SU-DHL-6 (cell line): ENCODE results near the gene ZNF385D.

ENCODE experiments used
- EZH2phosphoT487 ChIP-seq: fragments of 200-600 bp; sonication (generic), shearing (Covaris generic); conservative IDR thresholded peaks from 2 replicates; pipeline ENCODE4 v1.6.1; 2018; ENCODE audit warnings: mild to moderate bottlenecking, antibody characterized with exemption, low read length, moderate library complexity, mixed read lengths
- TF ChIP-seq, protein P1 (sequence below): fragments of 200-600 bp; sonication (generic); IDR thresholded peaks from one replicate; pipeline ENCODE4 v1.5.1; 2017; ENCODE audit warnings: antibody characterized with exemption, mild to moderate bottlenecking, low read length, moderate library complexity; ENCODE audit not compliant: insufficient read depth, poor library complexity, severe bottlenecking

DNA sequence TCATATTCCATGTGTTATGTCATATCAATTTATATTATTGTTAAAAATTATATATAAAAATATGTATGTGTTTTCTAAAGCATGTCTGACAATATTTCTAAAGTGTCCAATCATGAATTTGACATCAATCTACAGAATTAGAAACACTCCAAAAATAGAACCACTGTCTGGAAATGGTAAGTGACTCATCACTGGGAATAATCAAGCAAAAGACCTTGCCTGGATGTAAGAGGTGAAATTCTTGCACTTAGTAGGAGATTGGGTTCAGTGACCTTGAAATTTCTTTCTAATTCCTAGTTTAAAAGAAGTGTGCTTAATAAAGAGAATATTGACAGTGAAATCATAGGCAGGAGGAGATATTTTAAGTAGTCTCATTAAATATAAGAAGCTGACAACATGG lies 188.8 kb downstream of the ZNF385D start:
- TF ChIP-seq, protein P1, sequence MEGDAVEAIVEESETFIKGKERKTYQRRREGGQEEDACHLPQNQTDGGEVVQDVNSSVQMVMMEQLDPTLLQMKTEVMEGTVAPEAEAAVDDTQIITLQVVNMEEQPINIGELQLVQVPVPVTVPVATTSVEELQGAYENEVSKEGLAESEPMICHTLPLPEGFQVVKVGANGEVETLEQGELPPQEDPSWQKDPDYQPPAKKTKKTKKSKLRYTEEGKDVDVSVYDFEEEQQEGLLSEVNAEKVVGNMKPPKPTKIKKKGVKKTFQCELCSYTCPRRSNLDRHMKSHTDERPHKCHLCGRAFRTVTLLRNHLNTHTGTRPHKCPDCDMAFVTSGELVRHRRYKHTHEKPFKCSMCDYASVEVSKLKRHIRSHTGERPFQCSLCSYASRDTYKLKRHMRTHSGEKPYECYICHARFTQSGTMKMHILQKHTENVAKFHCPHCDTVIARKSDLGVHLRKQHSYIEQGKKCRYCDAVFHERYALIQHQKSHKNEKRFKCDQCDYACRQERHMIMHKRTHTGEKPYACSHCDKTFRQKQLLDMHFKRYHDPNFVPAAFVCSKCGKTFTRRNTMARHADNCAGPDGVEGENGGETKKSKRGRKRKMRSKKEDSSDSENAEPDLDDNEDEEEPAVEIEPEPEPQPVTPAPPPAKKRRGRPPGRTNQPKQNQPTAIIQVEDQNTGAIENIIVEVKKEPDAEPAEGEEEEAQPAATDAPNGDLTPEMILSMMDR, result no peak
- TF ChIP-seq EZH2phosphoT487, result no peak
